ENCODE data around the gene TNIK.

The TNIK gene

DNA sequence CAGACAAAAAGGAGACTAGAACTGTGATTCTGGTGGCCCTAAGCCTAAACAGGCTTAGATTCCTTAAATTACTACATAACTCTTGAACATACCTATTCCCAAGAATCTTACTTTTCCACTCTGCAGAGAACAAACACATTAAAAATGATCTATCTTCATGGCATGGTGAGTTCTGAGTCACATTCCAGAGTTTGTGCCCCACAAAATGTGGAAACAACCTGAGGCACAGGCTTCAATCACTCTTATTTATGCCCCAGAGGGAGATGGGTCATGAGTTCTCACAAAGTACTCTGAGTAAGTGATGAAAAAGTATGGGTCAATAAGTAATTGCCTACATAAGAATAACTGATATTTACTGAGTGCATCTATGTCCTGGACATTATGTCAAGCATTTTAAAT is 296.1 kb downstream of the TNIK start:
- TF ChIP-seq CTCF (IDR thresholded peaks at IDR 0.05; ENCODE audit: low read depth, low read length) (no peak), EZH2phosphoT487 (IDR thresholded peaks at IDR 0.05; ENCODE audit: low read depth) (no peak)
- Histone ChIP-seq H3K36me3 (replicated peaks; ENCODE audit: low read depth, low read length) (peaks cover 48% of the 10 kb centered on the region), H3K27ac (ENCODE audit: low read length) (peak overlapping the region; percentile 3; the same call in 1 of the 2 replicates), H4K20me1 (ENCODE audit: insufficient read depth, low read length) (no peaks in the 10 kb centered on the region), H3K27me3 (ENCODE audit: low read depth, low read length) (no peaks in the 10 kb centered on the region), H3K9ac (ENCODE audit: low read length) (no peak overlapping the region), H3K79me2 (ENCODE audit: low read length) (no peaks in the 10 kb centered on the region), H3K9me3 (ENCODE audit: insufficient read depth, low read length) (no peaks in the 10 kb centered on the region), H2AFZ (ENCODE audit: low read depth, low read length) (no peak overlapping the region), H3K4me1 (ENCODE audit: low read length) (peaks cover 26% of the 10 kb centered on the region), H3K4me2 (ENCODE audit: low read length) (no peak overlapping the region), H3K4me3 (ENCODE audit: low read length) (no peak overlapping the region)

DNA sequence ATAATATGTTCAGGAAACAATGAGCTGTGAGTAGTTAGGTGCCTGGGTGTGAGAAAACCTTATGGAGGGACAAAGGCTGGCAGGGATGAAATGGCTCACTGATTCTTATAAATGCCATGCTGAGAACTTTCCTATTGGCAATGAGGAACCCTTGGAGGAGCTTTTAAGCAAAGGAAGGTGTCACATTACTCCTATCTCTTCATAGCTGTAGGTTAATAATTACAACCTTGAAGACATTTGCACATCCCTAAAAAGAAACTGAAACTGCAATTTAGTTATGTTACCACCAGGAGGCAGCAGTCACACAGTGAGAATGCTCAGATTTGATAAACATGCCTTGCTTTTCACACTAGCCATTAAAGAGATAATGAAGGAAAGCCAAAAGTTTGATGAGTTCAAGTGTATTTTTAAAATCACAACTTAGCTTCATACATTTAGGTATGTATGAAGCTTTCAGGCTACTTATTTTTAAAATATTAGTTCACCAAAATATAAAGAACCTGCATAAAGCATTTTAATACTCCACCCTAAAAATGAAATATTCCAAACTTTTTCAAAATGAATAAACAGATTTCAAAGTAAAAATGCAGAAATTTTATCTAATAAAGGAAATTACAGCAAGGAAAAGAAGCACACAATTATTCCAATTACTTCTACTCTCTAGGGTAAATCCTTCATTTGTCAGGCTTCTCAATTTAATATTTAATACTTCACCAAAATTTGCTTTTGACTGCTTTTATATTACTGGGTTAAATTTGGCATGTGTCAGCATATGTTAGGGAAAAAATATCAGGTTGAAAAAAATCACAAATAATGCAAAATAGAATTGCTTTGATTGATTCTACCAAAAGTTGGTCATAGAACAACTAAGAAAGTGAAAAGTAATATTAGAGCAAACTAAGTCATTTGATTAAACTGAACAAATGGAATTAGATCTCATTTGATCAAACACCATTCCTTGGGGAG is 296.8 kb downstream of the TNIK start:
- no peak overlapping the region for H3K27ac ChIP-seq (ENCODE audit: low read length)
- H3K4me2 ChIP-seq (ENCODE audit: low read length): no peak overlapping the region
- H3K79me2 ChIP-seq (ENCODE audit: low read length): no peaks in the 10 kb centered on the region
- no peak overlapping the region for H3K9ac ChIP-seq (ENCODE audit: low read length)
- H3K4me1 ChIP-seq (ENCODE audit: low read length): peaks cover 26% of the 10 kb centered on the region
- TF ChIP-seq EZH2phosphoT487 (IDR thresholded peaks at IDR 0.05; ENCODE audit: low read depth) (no peak), CTCF (IDR thresholded peaks at IDR 0.05; ENCODE audit: low read depth, low read length) (peak; percentile 88)
- H3K9me3 ChIP-seq (ENCODE audit: insufficient read depth, low read length): no peaks in the 10 kb centered on the region
- no peaks in the 10 kb centered on the region for H3K27me3 ChIP-seq (ENCODE audit: low read depth, low read length)
- no peaks in the 10 kb centered on the region for H4K20me1 ChIP-seq (ENCODE audit: insufficient read depth, low read length)
- no peak overlapping the region for H3K4me3 ChIP-seq (ENCODE audit: low read length)
- no peak overlapping the region for H2AFZ ChIP-seq (ENCODE audit: low read depth, low read length)
- peaks cover 48% of the 10 kb centered on the region for H3K36me3 ChIP-seq (replicated peaks; ENCODE audit: low read depth, low read length)

DNA sequence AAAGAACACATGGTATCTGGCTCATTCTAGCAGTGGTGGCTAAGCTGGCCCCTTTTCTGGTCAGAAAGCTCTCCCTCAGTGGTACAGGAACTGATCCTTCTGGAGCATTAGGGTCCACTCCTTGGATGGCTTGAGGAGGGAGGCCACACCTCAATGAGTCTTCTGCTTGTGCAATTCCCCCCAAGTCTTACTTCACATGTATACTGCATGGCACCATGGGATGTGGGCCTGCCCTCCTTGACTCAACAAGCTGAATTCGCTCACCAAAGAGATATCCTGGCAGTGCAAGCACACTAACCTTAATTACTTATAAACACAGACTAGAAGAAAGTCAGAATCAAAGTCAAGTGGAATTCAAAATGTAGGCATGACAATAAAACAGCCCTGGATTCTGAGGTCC is 299.9 kb downstream of the TNIK start:
- no peaks in the 10 kb centered on the region for H3K27me3 ChIP-seq (ENCODE audit: low read depth, low read length)
- no peaks in the 10 kb centered on the region for H4K20me1 ChIP-seq (ENCODE audit: insufficient read depth, low read length)
- H3K36me3 ChIP-seq (replicated peaks; ENCODE audit: low read depth, low read length): peaks cover 50% of the 10 kb centered on the region
- no peak overlapping the region for H2AFZ ChIP-seq (ENCODE audit: low read depth, low read length)
- no peaks in the 10 kb centered on the region for H3K79me2 ChIP-seq (ENCODE audit: low read length)
- H3K9ac ChIP-seq (ENCODE audit: low read length): no peak overlapping the region
- no peaks in the 10 kb centered on the region for H3K9me3 ChIP-seq (ENCODE audit: insufficient read depth, low read length)
- H3K27ac ChIP-seq (ENCODE audit: low read length): no peak overlapping the region
- peaks cover 11% of the 10 kb centered on the region for H3K4me1 ChIP-seq (ENCODE audit: low read length)
- no peak overlapping the region for H3K4me3 ChIP-seq (ENCODE audit: low read length)
- H3K4me2 ChIP-seq (ENCODE audit: low read length): no peak overlapping the region
- no peak for TF ChIP-seq CTCF (IDR thresholded peaks at IDR 0.05; ENCODE audit: low read depth, low read length)

DNA sequence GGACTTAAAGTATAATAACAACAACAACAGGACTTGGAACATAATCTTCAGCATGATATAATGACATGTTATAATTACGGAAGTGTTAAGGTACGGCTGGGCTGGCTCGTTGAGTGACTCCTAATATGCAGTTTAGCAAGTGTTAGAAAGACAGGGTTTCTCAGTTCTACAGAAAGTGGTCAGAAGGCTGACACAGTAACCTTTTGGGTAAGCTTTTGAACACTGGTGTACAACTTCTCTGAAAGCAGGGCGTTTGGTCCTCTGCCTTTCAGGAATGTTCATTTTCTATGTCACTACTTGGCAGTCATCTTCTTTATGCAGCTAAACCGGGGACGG is 300.4 kb downstream of the TNIK start:
- peaks cover 50% of the 10 kb centered on the region for H3K36me3 ChIP-seq (replicated peaks; ENCODE audit: low read depth, low read length)
- TF ChIP-seq CTCF (IDR thresholded peaks at IDR 0.05; ENCODE audit: low read depth, low read length) (no peak), EZH2phosphoT487 (IDR thresholded peaks at IDR 0.05; ENCODE audit: low read depth) (no peak)
- H2AFZ ChIP-seq (ENCODE audit: low read depth, low read length): no peak overlapping the region
- H3K27ac ChIP-seq (ENCODE audit: low read length): no peak overlapping the region
- no peak overlapping the region for H3K4me3 ChIP-seq (ENCODE audit: low read length)
- no peaks in the 10 kb centered on the region for H4K20me1 ChIP-seq (ENCODE audit: insufficient read depth, low read length)
- H3K79me2 ChIP-seq (ENCODE audit: low read length): no peaks in the 10 kb centered on the region
- H3K9me3 ChIP-seq (ENCODE audit: insufficient read depth, low read length): no peaks in the 10 kb centered on the region
- no peaks in the 10 kb centered on the region for H3K27me3 ChIP-seq (ENCODE audit: low read depth, low read length)
- no peak overlapping the region for H3K9ac ChIP-seq (ENCODE audit: low read length)
- H3K4me1 ChIP-seq (ENCODE audit: low read length): peaks cover 9% of the 10 kb centered on the region
- no peak overlapping the region for H3K4me2 ChIP-seq (ENCODE audit: low read length)
